Peyer's patch (tissue), 4 donors: ENCODE results near the gene ZNF280A.

Experiments used
- POLR2A ChIP-seq, 2 donors: fragments of 450-650 bp; IDR thresholded peaks; one replicate each; pipeline ENCODE4 v1.5.1; 2017; ENCODE audit warnings: antibody characterized with exemption in 2 of 2, mild to moderate bottlenecking in 2 of 2, moderate library complexity in 2 of 2
- TF ChIP-seq, protein P1 (sequence below), 6 experiments: fragments of 450-650 bp in 4 of 6; fragments of 200-600 bp in 2 of 6; sonication (generic) in 1 of 6; IDR thresholded peaks; one replicate each; pipeline ENCODE4 v1.5.1; 2017 to 2019; ENCODE audit warnings: antibody characterized with exemption in 6 of 6, mild to moderate bottlenecking in 3 of 6, moderate library complexity in 1 of 6

DNA sequence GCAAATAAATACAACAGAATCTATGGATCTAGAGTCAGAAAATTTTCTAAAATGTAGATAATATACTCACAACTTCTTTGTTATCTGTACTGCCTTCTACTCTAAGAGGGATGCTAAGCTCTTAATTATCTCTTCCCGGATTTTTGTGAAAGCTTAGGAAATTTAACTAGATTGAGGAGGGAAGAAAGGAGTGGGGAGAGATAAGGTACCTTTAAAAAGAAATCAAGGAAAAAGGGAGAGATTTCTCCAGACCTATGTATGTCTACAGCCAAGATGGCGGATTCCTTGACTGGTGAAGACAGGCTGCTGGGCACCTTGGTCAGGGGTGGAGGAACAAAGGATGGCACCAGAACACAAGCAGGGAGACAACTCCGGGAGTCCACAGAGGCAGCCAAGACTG, 34.5 kb downstream of the ZNF280A start:
- no peak for TF ChIP-seq POLR2A (IDR thresholded peaks at IDR 0.05)
- TF ChIP-seq, protein P1, sequence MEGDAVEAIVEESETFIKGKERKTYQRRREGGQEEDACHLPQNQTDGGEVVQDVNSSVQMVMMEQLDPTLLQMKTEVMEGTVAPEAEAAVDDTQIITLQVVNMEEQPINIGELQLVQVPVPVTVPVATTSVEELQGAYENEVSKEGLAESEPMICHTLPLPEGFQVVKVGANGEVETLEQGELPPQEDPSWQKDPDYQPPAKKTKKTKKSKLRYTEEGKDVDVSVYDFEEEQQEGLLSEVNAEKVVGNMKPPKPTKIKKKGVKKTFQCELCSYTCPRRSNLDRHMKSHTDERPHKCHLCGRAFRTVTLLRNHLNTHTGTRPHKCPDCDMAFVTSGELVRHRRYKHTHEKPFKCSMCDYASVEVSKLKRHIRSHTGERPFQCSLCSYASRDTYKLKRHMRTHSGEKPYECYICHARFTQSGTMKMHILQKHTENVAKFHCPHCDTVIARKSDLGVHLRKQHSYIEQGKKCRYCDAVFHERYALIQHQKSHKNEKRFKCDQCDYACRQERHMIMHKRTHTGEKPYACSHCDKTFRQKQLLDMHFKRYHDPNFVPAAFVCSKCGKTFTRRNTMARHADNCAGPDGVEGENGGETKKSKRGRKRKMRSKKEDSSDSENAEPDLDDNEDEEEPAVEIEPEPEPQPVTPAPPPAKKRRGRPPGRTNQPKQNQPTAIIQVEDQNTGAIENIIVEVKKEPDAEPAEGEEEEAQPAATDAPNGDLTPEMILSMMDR (IDR thresholded peaks at IDR 0.05), result no peak
